Measurements from ENCODE around the gene ATP6V0A4.

Gene ATP6V0A4

GRCh38 chr7:138797715-138798320, at the start of gene ATP6V0A4, which contains the start of gene TMEM213:
Gene ATP6V0A4, minus strand, starts transcription at chr7:138798196. Its CDS starts 26,949 bp downstream, at chr7:138771247.
Gene TMEM213, plus strand, starts transcription at chr7:138797994. Its CDS starts 111 bp downstream, at chr7:138798105.
- H3K27ac ChIP-seq: no peak within 1 kb of the TSS
- TF ChIP-seq CTCF (conservative IDR thresholded peaks at IDR 0.05): no peak

- no peak overlapping the region for H3K27ac ChIP-seq
- TF ChIP-seq CTCF (conservative IDR thresholded peaks at IDR 0.05): no peak
Observed at GRCh38 chr7:138845711-138846110, 47.7 kb upstream of the ATP6V0A4 start.

GRCh38 chr7:138843632-138844580, 45.9 kb upstream of the ATP6V0A4 start:
- no peak for TF ChIP-seq CTCF (conservative IDR thresholded peaks at IDR 0.05)
- no peak overlapping the region for H3K27ac ChIP-seq

DNA sequence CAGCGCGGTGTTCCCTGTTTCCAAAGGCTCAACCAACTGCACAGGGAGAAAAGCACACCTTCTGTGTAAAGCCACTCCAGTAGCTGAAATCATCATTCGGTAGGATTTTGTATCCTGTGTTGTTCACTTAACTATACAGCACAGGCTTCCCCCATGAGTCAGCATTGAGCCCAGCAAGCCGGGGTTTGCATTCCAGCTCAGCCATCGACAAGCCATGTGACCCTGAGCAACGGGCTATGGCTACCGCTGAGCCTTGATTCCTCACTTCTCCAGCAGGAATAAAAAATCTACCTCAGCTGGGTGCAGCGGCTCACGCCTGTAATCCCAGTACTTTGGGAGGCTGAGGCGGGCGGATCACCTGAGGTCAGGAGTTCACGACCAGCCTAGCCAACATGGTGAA, 44.1 kb upstream of the ATP6V0A4 start:
- H3K27ac ChIP-seq: no peak overlapping the region
- TF ChIP-seq CTCF (conservative IDR thresholded peaks at IDR 0.05): no peak

DNA sequence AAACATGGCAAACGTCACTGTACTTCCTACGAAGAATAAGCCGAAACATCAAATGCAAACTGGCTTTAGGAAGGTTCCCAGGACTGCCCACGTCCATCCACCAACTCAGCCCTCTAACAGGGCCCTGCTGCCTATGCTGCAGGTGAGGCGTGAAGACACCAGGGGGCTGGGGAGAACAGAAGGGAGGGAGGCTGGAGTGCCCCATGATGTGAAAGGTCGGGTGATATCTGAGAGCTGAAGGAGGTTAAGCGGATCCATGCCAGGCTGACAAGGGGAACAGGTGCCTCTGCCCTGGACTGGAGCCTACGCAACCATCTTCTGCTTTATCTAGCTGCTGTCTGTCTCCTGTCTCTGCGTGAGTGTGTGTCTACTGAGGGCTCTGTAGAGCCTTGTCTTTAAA, 40.2 kb upstream of the ATP6V0A4 start:
- TF ChIP-seq CTCF (conservative IDR thresholded peaks at IDR 0.05): no peak
- no peak overlapping the region for H3K27ac ChIP-seq

DNA sequence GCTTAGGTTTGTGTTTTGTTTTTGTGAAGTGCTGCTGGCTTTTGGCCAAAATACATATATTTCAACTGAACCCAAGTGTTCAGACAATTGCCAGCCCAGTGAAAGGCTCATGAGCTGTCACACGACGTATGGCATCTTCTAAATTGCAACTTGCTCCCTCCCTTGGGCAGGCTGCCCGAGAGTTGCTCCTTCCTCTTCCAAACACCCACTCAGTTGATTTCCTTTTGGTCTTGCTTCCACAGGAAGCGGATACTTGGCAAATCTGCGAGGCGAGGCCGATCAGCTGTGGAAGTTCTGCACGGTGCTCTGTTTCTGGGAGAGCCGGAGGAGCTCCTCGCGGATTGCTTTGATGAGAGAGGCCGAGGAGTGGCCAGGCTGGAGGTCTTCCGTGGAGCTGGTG, 39.6 kb upstream of the ATP6V0A4 start:
- no peak overlapping the region for H3K27ac ChIP-seq
- TF ChIP-seq CTCF (conservative IDR thresholded peaks at IDR 0.05): no peak

GRCh38 chr7:138835087-138835486, 37.1 kb upstream of the ATP6V0A4 start:
- H3K27ac ChIP-seq: no peak overlapping the region
- TF ChIP-seq CTCF (conservative IDR thresholded peaks at IDR 0.05): no peak
